Osteoblast (primary cell): ENCODE measurements around the gene DRAP1. TPM values are rescaled to one million over a fixed set of nuclear protein-coding genes. Genes with fewer than 3 reads are reported as not detected.
A peak's percentile ranks its signal among the peaks of the same experiment; 100 is the strongest.

ENCODE experiments used
- DNase-seq: peaks from one replicate; pipeline ENCODE4 v3.0.0; 2011; ENCODE audit warnings: low spot score, mixed read lengths; ENCODE audit not compliant: insufficient read length; ENCODE audit errors: missing footprints
- H2AFZ ChIP-seq: 2 replicates; pipeline ENCODE4 v1.6.0; 2011; ENCODE audit warnings: mild to moderate bottlenecking, low read length
- H3K27ac ChIP-seq: 2 replicates; pipeline ENCODE4 v1.5.1; 2011; ENCODE audit warnings: mild to moderate bottlenecking, low read depth, low read length, moderate library complexity
- H3K27me3 ChIP-seq: 2 replicates; pipeline ENCODE4 v1.6.0; 2012; ENCODE audit warnings: mild to moderate bottlenecking, control low read depth, inconsistent platforms, low read length, moderate library complexity; ENCODE audit not compliant: insufficient read depth
- H3K36me3 ChIP-seq: 2 replicates; pipeline ENCODE4 v1.5.1; 2011; ENCODE audit warnings: mild to moderate bottlenecking, low read length, control low read depth, moderate library complexity; ENCODE audit not compliant: insufficient read depth
- H3K4me1 ChIP-seq: 2 replicates; pipeline ENCODE4 v1.5.1; 2011; ENCODE audit warnings: mild to moderate bottlenecking, low read length, control low read depth, moderate library complexity; ENCODE audit not compliant: insufficient read depth
- H3K4me2 ChIP-seq: 2 replicates; pipeline ENCODE4 v1.6.0; 2011; ENCODE audit warnings: mild to moderate bottlenecking, low read length; ENCODE audit not compliant: insufficient read depth
- H3K4me3 ChIP-seq: fragments of 200-600 bp; sonication (generic); 3 replicates; pipeline ENCODE4 v1.5.1; 2012; ENCODE audit warnings: mild to moderate bottlenecking, low read length, inconsistent platforms; ENCODE audit not compliant: insufficient read depth
- H3K79me2 ChIP-seq: 2 replicates; pipeline ENCODE4 v1.6.0; 2012; ENCODE audit warnings: mild to moderate bottlenecking, low read length, control low read depth, inconsistent platforms; ENCODE audit not compliant: insufficient read depth
- H3K9me3 ChIP-seq: 2 replicates; pipeline ENCODE4 v1.5.1; 2011; ENCODE audit warnings: low read depth, low read length, control low read depth
- H4K20me1 ChIP-seq: 2 replicates; pipeline ENCODE4 v1.6.0; 2012; ENCODE audit warnings: mild to moderate bottlenecking, low read length, control low read depth; ENCODE audit not compliant: insufficient read depth
- CTCF ChIP-seq: IDR thresholded peaks from 2 replicates; pipeline ENCODE4 v1.5.1; 2011; ENCODE audit warnings: mild to moderate bottlenecking, low read depth, low read length, moderate library complexity; ENCODE audit errors: extremely low read depth
- total RNA-seq: library from RNA; depleted of rRNA; stranded (reverse); fragments of >200 nt; gene quantifications from 2 replicates; pipeline ENCODE4 v1.2.3, GENCODE V29; 2012

Gene DRAP1
- total RNA-seq, 1 donor = 170 TPM

GRCh38 chr11:65898656-65899355 lies 20.4 kb upstream of the DRAP1 start:
- no peak for DNase-seq
- Histone ChIP-seq H3K4me2 (peak overlapping the region; percentile 81), H3K4me1 (peaks cover 71% of the 10 kb centered on the region), H3K36me3 (peaks cover 37% of the 10 kb centered on the region), H3K27ac (peak overlapping the region; percentile 95), H3K79me2 (peaks cover 66% of the 10 kb centered on the region), H3K27me3 (no peaks in the 10 kb centered on the region), H3K4me3 (peak overlapping the region; percentile 95), H4K20me1 (peaks cover 30% of the 10 kb centered on the region), H2AFZ (no peak overlapping the region), H3K9me3 (no peaks in the 10 kb centered on the region)
- no peak for TF ChIP-seq CTCF

GRCh38 chr11:65899356-65900124 lies 19.7 kb upstream of the DRAP1 start:
- H3K9me3 ChIP-seq = no peaks in the 10 kb centered on the region
- H3K27me3 ChIP-seq = no peaks in the 10 kb centered on the region
- H3K27ac ChIP-seq = peak overlapping the region; percentile 95
- H3K36me3 ChIP-seq = peaks cover 32% of the 10 kb centered on the region
- H3K4me1 ChIP-seq = peaks cover 68% of the 10 kb centered on the region
- peak; percentile 97 for DNase-seq
- no peak for TF ChIP-seq CTCF
- H3K79me2 ChIP-seq = peaks cover 59% of the 10 kb centered on the region
- no peak overlapping the region for H2AFZ ChIP-seq
- peaks cover 23% of the 10 kb centered on the region for H4K20me1 ChIP-seq
- H3K4me3 ChIP-seq = peak overlapping the region; percentile 95
- H3K4me2 ChIP-seq = peak overlapping the region; percentile 81

- no peak for TF ChIP-seq CTCF
- Histone ChIP-seq H3K4me3 (peak within 1 kb of the TSS; percentile 95), H3K79me2 (peaks cover 52% of the 10 kb centered on the region), H2AFZ (no peak within 1 kb of the TSS), H3K27ac (peak within 1 kb of the TSS; percentile 95), H3K4me2 (peak within 1 kb of the TSS; percentile 81), H3K27me3 (no peaks in the 10 kb centered on the region), H3K36me3 (peaks cover 26% of the 10 kb centered on the region), H4K20me1 (peaks cover 21% of the 10 kb centered on the region), H3K9me3 (no peaks in the 10 kb centered on the region), H3K4me1 (peaks cover 63% of the 10 kb centered on the region)
- DNase-seq = peak; percentile 98
Measured at GRCh38 chr11:65900125-65900898, 18.9 kb upstream of the DRAP1 start, which contains the start of gene FOSL1. Gene FOSL1, minus strand, starts transcription at chr11:65900388. Its CDS starts 49 bp downstream, at chr11:65900339.
